Esophagus muscularis mucosa (tissue), 2 donors: ENCODE measurements around the gene CNTNAP2.

Experiments
- POLR2A ChIP-seq: fragments of 450-650 bp; IDR thresholded peaks from one replicate; pipeline ENCODE4 v1.6.1; 2017; ENCODE audit warnings: antibody characterized with exemption, moderate library complexity, mild to moderate bottlenecking, low read depth
- POLR2AphosphoS5 ChIP-seq, 2 donors: sonication (generic); formaldehyde crosslinking; IDR thresholded peaks; one replicate each; pipeline ENCODE4 v1.6.1; 2017; ENCODE audit warnings: antibody characterized with exemption in 2 of 2

DNA sequence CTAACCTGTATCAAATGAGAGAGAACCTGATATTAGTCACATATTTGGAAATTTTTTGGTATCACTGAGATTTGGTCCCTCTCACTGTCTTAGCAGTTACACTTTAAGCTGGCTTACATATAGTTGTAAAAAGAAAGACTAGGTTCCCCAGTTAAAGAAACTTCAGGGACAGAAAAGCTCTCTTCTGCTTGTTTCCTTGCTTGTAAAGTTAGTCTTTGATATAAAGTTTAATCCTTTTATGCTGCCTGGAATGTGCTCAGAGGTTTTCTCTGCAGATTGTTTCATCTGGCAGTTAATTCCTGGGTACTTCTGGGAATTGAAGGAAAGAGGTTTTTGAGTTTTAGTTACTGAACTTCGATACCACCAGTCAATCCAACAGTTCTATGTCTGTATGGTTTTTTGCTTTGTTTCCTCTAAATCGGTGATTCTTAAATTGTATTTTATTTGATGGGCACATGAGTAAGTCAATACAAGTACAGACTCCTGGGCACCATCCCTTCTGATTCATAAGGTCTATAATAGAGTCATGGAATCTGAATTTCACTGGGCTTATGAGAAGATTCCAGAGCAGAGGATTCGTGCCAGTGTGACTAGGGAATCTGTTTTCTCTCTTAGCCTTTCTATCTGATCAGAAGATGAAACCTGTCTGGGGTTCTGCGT lies 1393.1 kb downstream of the CNTNAP2 start:
- TF ChIP-seq POLR2A (no peak), POLR2AphosphoS5 (IDR thresholded peaks at IDR 0.05) (no peak)
